Astrocyte of the hippocampus (primary cell): ENCODE results near the gene TMPRSS11D.

ENCODE experiments used
- DNase-seq: peaks from one replicate; pipeline ENCODE4 v3.0.0; 2011; ENCODE audit warnings: low read depth, low spot score

The TMPRSS11D gene, protein sequence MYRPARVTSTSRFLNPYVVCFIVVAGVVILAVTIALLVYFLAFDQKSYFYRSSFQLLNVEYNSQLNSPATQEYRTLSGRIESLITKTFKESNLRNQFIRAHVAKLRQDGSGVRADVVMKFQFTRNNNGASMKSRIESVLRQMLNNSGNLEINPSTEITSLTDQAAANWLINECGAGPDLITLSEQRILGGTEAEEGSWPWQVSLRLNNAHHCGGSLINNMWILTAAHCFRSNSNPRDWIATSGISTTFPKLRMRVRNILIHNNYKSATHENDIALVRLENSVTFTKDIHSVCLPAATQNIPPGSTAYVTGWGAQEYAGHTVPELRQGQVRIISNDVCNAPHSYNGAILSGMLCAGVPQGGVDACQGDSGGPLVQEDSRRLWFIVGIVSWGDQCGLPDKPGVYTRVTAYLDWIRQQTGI

DNA sequence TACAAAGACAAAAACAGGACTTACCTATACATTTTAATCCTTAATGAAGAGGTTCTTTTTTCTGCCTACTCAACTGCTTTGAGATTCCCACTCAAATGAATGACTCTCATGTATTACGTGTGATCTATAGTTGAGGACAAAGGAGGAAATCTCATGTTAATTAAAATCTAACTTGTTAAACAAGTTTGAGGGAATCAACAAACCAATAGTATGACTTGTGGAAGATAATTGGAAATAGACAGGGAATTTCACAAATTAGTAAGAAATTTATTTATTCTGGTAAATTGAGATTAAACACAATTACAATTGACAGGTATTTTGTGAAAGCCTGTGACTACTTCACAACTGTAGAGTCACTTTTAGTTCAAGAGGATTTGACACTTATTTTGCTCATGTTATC is at the start of gene TMPRSS11D:
TMPRSS11D (minus strand) TSS at position 101 of the 400 bp plus-strand sequence; CDS start at position 32, 69 bp downstream.
- DNase-seq: no peak

DNA sequence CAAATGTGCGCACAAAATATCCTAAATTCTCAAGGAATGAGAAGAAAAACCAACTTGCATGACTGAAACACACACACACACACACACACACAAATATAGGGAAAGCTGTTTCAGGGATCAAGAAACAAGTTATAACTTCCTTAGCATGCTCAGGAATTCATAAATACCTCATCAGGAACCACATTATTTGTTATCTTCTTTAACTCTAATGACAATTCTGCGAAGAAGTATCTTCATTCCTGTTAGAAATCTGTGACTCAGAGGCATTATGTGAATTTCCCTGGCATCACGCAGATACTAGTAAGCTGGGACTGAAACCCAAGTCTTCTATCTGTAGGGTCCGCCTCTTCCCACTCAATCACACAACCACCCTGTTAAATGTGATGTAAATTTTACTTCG is 49.2 kb upstream of the TMPRSS11D start:
- no peak for DNase-seq

DNA sequence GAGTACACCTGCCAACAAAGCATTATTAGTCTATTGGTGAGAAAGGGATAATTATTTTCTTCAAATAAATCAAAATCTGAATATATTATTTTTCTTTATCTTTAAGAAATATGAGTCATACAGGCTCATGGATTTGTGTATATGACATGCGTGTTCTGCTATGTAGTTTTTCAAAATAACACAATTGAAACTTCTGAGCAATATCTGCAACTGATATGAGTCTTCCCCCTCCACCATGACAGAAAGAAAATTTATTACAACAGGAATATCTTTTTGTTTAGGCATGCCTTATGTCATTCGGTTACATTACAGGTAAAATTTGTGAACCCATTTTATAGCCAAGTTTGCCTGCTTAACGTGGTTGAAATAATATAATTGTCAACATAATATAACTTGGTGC is 47.5 kb upstream of the TMPRSS11D start:
- no peak for DNase-seq

DNA sequence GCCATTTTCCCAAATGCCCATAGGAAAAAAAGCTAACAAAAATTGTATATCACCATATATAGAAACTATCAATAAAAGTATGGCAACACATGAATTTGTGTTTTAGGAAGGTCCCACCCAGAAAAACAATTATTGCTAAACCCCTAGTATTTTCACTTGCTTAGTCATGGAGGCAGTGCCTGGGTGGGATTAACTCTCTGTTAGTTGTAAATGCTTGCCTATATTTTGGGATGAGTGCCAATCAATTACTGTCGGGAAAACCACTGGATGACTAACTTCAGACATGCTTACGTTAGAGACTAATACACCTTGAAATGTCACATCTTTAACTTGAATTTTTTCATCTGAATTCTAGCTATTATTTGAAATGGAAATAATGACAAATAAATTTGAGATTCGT is 45.6 kb upstream of the TMPRSS11D start:
- peak; percentile 17 for DNase-seq

DNA sequence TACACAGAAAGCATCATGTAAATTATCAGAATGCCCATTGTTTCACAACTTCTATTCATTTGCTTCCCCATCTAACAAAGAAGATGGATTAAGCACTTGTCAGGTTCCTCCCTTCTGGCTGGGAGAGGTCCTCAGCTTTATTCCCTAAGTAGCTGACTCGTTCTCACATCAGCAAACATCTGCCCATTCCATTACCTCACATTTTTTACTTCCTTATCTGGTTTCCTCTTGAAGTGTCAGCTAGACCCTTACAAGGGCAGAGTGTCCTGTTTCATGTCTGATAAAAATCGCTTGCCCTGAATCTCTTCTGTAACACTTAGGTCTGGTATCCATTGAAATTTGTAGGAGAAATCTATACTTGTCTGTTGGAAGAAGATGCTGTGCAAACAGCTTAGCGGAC is 44.7 kb upstream of the TMPRSS11D start:
- no peak for DNase-seq

DNA sequence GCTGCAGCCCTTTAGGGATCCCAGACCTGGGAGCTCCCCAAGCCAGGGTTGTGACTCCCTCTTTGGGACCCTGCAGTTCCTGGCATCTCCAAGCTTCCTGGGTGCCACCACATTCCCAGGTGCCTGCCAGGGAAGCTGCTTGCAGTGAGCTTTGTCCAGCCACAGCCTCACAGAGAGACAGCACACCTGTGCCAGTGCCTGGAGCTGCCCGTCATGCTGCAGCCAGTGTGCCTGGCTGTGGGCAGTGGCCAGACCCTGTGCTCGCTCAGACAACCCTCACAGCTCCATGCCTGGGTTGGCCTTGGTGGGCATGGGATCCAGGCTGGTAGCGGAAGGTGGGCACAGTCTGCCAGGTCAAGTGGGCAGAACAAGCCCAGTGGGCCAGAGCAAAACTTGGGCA is 43.4 kb upstream of the TMPRSS11D start:
- no peak for DNase-seq

DNA sequence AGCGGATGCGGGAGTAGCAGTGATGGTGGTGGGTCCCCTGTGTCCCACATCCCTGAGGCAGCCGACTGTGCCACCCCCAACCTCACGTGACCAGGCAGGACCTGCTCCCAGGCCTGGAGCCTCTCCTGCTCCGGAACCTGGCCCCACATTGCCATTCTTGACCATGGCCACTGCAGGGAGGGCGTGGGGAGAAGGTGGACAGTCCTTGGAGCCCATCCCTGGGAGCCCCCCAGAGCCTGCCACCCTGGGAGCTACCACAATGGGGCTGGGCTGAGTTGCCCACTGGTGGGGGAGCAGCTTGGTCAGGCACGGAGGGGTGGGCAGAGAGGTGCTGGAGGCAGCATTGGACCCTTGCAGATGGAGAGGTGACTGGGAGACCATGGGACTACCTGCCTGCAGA is 42.7 kb upstream of the TMPRSS11D start:
- no peak for DNase-seq

DNA sequence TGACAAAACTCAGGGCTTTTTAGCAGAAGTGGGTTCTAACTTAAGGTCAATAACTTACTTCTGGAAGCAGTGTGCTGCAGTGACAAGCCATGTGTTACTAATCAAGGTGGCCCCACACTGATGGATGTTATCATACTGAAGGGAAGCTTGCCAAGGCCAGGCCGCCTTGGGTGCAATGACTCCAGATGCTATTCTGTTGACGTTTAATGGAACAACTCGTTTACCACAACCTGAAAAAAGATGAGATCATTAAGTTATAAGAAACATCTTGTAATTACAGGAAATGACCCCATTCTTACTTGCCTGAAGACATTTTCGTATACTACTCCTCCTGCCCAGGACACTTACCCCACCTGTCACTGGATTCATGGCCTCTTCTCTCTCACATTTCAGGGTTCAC is 38.9 kb upstream of the TMPRSS11D start:
- DNase-seq: peak; percentile 17

DNA sequence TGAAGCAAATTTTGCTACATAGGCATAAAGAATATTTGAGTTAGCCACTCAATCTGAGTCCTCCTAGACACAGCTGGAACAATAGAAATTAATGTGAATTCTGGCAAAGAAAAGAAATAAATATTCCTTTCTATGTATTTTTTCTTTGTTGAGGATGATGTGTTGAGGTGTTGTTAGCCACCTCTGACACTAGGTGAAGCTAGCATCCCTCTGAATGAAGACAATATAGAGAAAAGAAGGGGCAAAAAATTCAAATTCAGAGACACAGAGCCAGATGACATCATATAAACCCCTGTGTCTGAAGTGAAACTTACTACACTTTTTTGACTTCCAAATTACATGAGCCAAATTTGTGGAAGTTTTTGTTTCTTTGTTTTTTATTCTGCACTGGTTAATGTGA is 34.6 kb upstream of the TMPRSS11D start:
- DNase-seq: no peak

DNA sequence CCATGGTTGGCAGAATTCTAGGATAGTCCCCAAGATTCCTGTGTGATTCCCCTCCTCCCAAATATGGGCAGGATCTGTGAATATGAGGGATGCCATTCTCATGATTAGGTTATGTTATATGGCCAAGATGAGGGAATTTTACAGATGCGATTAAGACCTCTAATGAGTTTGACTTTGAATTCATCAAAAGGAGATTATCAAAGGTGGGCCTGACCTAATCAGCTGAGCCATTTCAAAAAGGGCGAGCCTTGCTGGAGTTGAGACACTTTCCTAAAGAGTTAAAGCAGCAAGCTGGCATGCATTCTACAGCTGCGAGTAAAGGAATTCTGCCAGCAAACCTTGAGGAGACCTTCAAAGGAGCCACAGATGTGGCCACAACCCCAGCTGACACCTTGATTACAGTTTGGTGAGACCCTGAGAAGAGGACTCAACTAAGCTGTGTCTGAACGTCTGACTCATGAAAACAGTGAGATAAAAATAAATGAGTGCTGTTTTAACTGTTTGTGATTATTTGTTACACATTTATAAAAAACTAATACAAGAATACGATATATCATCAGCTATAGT is 31.7 kb upstream of the TMPRSS11D start:
- DNase-seq: no peak

DNA sequence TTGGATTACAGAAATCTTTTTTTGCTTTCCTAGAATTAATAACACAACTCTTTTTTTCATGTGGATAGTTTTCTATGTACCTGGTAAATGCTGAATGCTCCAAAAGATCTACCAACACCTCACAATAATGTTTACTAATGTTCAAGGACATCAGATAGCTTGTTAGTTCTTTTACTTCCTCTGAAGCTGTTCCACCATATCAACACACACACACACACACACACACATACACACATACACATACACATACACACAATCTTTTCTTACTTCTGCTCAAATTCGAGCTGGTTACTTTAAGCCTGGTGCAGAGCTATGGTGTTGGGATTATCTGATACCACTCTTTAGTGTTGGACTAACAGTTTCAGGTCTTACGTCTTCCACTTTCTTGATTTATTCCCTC is 28.3 kb upstream of the TMPRSS11D start:
- no peak for DNase-seq

DNA sequence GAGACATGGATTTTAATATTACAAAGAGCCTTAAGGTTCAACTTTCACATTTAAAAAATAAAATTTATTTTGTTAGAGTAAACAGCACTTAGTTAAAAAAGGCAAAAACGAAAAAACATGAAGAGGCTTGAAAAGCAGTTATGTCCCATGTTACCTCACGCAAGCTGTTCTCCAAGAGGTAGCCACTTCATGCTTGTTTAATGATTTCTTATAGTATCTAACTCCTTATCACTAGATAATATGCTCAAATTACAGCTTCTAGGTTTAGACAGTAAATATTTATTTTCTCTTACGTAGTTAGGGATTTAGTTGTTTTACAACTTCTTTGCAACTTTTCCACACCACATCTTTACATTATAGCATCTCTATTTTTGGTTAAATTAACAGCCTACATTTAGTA is 27.8 kb upstream of the TMPRSS11D start:
- no peak for DNase-seq

DNA sequence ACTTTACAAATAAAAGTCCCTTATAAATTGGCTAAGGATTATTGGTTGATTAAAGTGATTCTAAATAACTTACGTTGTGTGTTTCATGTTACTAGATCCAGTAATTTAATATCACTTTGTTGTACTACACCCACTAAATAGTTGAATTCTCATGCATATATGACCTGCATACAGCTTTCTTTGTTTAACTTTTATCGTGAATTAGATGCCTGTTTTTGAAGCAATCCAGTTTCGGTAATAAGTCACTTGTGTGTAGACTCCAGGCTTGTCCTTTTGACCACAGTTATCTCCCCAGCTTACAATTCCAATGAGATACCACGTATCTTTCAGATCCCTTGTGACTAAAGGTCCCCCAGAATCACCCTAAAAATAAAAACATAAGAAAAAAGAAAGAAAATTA is 27.3 kb upstream of the TMPRSS11D start:
- DNase-seq: no peak

DNA sequence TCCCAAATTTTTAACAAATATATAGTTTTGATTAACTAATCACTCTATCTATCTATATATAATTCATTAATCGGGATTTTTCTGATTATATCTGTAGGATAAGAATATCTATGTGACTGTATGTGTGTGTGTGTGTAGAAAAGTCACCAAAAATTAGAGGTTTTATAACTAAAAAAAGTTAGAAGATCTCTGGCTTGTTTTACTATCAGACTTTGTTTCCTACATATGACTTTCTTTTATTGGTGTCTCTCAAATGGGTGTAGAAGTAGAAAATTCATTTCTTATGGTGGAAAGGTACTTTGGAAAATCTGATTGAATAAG is 26.7 kb upstream of the TMPRSS11D start:
- no peak for DNase-seq

DNA sequence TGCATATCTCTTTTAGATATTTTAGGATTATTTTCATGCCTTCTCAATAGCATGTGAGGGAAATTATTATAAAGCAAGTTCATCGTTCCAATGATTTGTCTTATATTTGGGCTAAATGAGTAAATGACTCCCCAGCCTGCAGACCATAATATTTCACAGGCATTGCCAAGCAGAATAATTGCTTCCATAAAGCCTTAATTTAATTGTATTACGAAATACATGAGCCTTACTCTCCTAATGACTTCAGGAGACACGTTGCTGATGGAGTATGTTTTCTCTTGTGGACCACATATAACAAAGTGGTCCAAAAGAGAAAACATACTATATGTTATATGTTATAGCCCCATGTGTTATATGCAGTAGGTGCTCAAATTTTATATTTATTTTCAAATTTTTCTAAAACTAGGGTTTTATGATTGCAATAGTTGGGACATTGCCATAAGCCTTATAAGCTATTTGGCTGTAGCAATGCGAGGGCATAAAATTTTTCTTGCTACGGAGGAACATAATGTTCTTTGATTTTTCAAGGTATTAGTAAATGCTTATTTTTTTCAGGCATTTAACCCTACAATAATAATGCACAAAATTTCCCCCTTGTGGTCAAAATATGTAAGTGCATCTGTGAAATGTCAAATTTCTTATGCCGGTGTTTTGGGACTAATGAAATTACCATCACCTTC is 26.2 kb upstream of the TMPRSS11D start:
- peak; percentile 27 for DNase-seq

DNA sequence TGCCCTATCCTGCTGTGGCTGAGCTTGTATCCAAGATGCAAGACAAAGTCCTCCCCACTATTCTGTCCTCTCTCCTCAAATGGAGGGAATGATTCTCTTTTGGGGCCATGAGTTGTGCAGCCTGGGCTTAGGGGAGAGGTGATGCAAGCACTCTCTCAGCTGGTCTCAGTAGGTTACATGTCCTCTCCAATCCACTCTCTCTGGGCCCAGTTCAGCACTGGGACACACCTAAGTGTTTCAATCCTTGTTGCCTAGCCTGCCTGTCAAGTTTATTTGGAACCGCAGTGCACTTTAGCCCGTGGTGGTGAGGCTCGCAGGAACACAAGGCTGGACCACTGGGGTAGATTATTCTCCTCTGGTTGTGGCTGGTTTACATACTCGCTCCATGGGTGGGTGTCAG is 23.8 kb upstream of the TMPRSS11D start:
- no peak for DNase-seq

DNA sequence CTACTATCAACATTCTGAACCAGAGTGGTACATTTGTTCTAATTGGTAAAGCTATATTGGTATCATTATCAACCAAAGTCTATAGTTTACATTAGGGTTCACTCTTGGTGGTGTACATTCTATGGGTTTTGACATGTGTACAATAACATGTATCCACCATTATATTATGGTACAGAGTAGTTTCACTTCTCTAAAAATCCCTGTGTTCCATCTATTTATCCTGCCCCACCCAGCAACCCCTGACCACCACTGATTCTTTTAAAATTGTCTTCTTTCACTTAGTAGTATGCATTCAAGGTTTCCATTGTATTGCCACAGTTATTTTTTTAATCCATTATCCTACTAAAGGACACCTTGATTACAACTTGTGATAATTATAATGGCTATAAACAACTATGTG is 15.3 kb upstream of the TMPRSS11D start:
- DNase-seq: no peak

DNA sequence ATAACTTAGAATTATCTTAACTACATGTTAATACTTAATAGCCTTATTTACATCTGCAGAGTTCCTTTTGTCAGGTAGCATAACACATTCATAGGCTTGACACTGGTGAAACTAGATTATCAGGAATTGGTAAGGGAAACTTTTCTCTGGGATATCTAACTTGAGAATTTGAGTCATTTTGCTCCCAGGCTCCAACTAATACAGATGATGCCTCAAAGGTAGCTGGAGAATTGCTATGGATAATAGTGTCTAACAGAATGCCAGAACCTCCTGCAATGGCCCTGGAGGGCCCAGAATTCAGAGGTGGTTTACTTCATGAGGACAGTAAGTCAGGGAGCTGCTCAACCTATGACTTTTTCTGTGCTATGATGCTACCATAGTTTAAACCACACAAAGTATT is 13.9 kb upstream of the TMPRSS11D start:
- no peak for DNase-seq

DNA sequence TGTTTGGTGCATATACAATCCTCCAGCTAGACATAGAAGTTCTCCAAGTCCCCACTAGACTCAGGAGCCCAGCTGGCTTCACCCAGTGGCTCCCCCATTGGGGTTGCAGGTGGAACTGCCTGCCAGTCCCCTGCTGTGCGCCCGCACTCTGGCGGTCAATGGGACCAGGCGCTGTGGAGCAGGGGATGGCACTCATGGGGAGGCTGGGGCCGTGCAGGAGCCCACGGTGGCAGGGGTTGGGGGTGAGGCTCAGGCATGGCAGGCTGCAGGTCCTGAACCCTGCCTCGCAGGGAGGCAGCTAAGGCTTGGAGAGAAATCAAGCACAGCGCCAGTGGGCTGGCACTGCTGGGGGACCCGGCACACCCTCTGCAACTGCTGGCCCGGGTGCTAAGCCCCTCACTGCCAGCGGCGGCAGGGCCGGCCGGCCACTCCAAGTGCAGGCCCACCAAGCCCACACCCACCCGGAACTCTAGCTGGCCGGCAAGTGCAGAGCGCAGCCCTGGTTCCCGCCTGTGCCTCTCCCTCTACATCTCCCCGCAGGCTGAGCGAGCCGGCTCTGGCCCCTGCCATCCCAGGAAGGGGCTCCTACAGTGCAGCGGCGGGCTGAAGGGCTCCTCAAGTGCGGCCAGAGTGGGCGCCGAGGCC is 12.7 kb upstream of the TMPRSS11D start:
- no peak for DNase-seq

DNA sequence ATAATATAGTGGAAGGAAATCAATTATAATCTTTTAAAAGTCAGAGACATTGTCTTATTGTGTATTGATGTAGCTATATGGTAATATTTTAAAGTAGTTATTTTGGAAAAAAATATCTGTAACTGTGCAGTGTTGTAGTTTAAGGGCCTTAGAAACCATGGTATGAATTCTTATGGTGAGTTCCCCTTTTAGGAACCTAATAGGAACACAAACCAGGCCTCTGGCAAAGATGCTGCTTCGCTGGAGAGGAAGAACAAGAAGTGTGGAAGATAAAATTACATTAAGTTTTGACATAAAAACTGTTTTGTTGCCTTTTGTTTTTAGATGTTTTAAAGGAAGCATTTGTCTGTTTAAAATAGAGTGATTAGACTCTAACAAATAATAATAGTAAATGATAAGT is 10.9 kb upstream of the TMPRSS11D start:
- no peak for DNase-seq

DNA sequence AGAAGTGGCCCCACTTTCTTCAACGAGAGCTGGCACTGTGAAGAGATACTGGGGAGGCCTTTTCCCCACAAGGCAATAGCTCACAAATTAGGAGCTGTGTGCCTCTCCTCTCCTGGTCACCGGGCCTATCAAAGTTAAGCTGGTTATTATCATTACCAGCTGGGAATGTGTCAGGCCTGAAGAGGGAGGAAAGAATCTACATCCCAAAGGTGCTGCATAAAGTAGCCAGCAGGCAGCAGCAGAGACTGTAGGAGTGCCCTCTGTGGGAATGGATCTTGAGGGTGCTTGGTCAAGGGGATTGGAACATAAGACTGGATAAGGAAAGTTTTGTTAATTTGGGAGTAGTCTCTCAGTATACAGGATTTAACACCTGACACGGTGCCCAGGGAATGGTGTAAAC is 9.1 kb upstream of the TMPRSS11D start:
- DNase-seq: no peak

DNA sequence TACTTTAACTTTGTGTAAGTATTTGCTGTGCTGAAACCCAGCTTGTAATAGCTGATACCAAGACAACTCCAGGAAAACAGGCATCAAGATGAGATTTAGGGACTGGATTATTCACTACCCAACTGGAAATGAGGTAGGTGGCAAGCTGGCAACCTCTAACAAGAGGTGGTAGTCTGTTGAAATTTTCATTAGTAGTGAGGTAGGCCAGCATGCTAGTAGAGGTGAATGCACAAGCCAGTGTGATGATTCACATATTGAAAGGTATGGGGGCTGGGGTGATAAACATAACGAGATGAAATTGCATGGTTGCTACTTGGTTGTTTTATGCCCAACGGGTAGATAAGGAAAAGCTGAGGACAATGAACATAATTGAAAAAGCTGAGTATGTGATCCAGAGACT is 8.5 kb upstream of the TMPRSS11D start:
- DNase-seq: no peak

DNA sequence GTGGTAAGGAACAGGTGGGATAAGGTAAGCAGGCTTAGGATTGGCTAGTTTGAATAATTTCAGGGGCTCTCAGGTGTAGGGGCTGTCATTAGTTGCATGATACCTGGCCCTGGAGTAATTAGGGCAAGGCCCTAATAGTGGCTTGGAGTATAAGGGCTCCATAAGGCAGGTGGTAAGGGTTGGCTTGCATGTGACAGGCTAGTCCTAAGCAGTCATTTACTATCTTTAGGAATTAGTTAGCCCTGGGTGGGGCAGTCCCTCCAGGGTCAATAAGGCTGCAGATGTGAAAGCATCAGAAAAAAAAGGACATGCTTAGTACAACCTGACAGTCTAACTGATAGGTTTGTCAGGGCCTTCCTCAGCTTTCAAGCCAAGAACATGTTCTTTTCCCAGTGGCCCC is 7.8 kb upstream of the TMPRSS11D start:
- no peak for DNase-seq
